Vagina (tissue), 2 donors: ENCODE results near the gene ZNF787. TPM values are rescaled to one million over a fixed set of nuclear protein-coding genes. Genes with fewer than 3 reads are reported as not detected.

Source experiments
- DNase-seq, 2 donors: peaks; one replicate each; pipeline ENCODE4 v3.0.0-alpha.2; 2017; ENCODE audit errors: extremely low spot score in 2 of 2
- H3K27ac ChIP-seq: fragments of 200-600 bp; sonication (generic); one replicate; pipeline ENCODE4 v1.5.1; 2019
- H3K27me3 ChIP-seq: fragments of 200-600 bp; sonication (generic); one replicate; pipeline ENCODE4 v1.5.1; 2019
- H3K36me3 ChIP-seq, 2 donors: fragments of 200-600 bp; sonication (generic); one replicate each; pipeline ENCODE4 v1.5.1; 2017 to 2019
- H3K4me1 ChIP-seq: fragments of 200-600 bp; sonication (generic); one replicate; pipeline ENCODE4 v1.5.1; 2019
- H3K4me3 ChIP-seq, 2 donors: fragments of 200-600 bp; sonication (generic); 1 replicate in 1 of 2; 2 replicates in 1 of 2; pipeline ENCODE4 v1.5.1; 2016 to 2019
- H3K9me3 ChIP-seq: fragments of 200-600 bp; sonication (generic); one replicate; pipeline ENCODE4 v1.5.1; 2019
- CTCF ChIP-seq, 3 experiments: fragments of 450-650 bp in 2 of 3; fragments of 200-600 bp in 1 of 3; sonication (generic) in 1 of 3; IDR thresholded peaks; one replicate each; pipeline ENCODE4 v1.5.1; 2017 to 2019; ENCODE audit warnings: antibody characterized with exemption in 3 of 3, mild to moderate bottlenecking in 2 of 3, moderate library complexity in 2 of 3
- POLR2A ChIP-seq, 2 donors: fragments of 450-650 bp; IDR thresholded peaks; one replicate each; pipeline ENCODE4 v1.6.1; 2017; ENCODE audit warnings: antibody characterized with exemption in 2 of 2, mild to moderate bottlenecking in 2 of 2, moderate library complexity in 2 of 2
- POLR2AphosphoS5 ChIP-seq, 2 donors: sonication (generic); formaldehyde crosslinking; IDR thresholded peaks; one replicate each; pipeline ENCODE4 v1.9.0; 2017; ENCODE audit warnings: antibody characterized with exemption in 2 of 2, mild to moderate bottlenecking in 2 of 2, low read depth in 1 of 2; ENCODE audit not compliant: insufficient read depth in 1 of 2
- intact Hi-C: fragments of 100-400 bp; cut with DNase I; formaldehyde crosslinking; loops from one replicate; pipeline ENCODE4 v1.15.1; 2023
- total RNA-seq: library from RNA; depleted of rRNA; stranded (reverse); fragments of >200 nt; gene quantifications from one replicate; pipeline ENCODE4 v1.2.3, GENCODE V29; 2016

The ZNF787 gene
- total RNA-seq, 1 donor from 2014 or later, result 13.5 TPM

GRCh38 chr19:56087647-56088496 lies 33.2 kb downstream of the ZNF787 start:
- H3K9me3 ChIP-seq, result no peaks in the 10 kb centered on the region
- intact Hi-C loops, result no loop called here
- H3K4me3 ChIP-seq, result no peak overlapping the region
- peaks cover 0 to 10% of the 10 kb centered on the region in 2 donors for H3K36me3 ChIP-seq
- no peaks in the 10 kb centered on the region for H3K27me3 ChIP-seq
- no peak for DNase-seq
- no peak overlapping the region for H3K27ac ChIP-seq
- TF ChIP-seq POLR2AphosphoS5 (IDR thresholded peaks at IDR 0.05; ENCODE audit: insufficient read depth in 1 of 2, low read depth in 1 of 2) (no peak), CTCF (IDR thresholded peaks at IDR 0.05) (no peak), POLR2A (IDR thresholded peaks at IDR 0.05) (no peak)
- H3K4me1 ChIP-seq, result peaks cover 12% of the 10 kb centered on the region

GRCh38 chr19:56086671-56087430 lies 34.2 kb downstream of the ZNF787 start:
- Histone ChIP-seq H3K4me3 (no peak overlapping the region), H3K4me1 (peaks cover 12% of the 10 kb centered on the region), H3K9me3 (no peaks in the 10 kb centered on the region), H3K36me3 (peaks cover 0 to 10% of the 10 kb centered on the region in 2 donors), H3K27me3 (no peaks in the 10 kb centered on the region), H3K27ac (no peak overlapping the region)
- TF ChIP-seq POLR2AphosphoS5 (IDR thresholded peaks at IDR 0.05; ENCODE audit: insufficient read depth in 1 of 2, low read depth in 1 of 2) (no peak), POLR2A (IDR thresholded peaks at IDR 0.05) (no peak), CTCF (IDR thresholded peaks at IDR 0.05) (no peak)
- DNase-seq, result no peak
- intact Hi-C loops, result no loop called here

GRCh38 chr19:56085571-56086275 lies 35.4 kb downstream of the ZNF787 start:
- H3K27ac ChIP-seq, result no peak overlapping the region
- no peaks in the 10 kb centered on the region for H3K27me3 ChIP-seq
- intact Hi-C loops, result no loop called here
- no peaks in the 10 kb centered on the region for H3K9me3 ChIP-seq
- peaks cover 10% of the 10 kb centered on the region for H3K4me1 ChIP-seq
- peaks cover 0 to 9% of the 10 kb centered on the region in 2 donors for H3K36me3 ChIP-seq
- no peak for DNase-seq
- TF ChIP-seq POLR2AphosphoS5 (IDR thresholded peaks at IDR 0.05; ENCODE audit: insufficient read depth in 1 of 2, low read depth in 1 of 2), result no peak
- no peak for TF ChIP-seq CTCF (IDR thresholded peaks at IDR 0.05)
- TF ChIP-seq POLR2A (IDR thresholded peaks at IDR 0.05), result no peak
- no peak overlapping the region for H3K4me3 ChIP-seq

GRCh38 chr19:56084835-56085536 lies 36.1 kb downstream of the ZNF787 start:
- intact Hi-C loops, result no loop called here
- H3K4me1 ChIP-seq, result peaks cover 10% of the 10 kb centered on the region
- no peak overlapping the region for H3K4me3 ChIP-seq
- no peak for DNase-seq
- H3K9me3 ChIP-seq, result no peaks in the 10 kb centered on the region
- H3K27ac ChIP-seq, result no peak overlapping the region
- H3K36me3 ChIP-seq, result peaks cover 0 to 5% of the 10 kb centered on the region in 2 donors
- TF ChIP-seq POLR2AphosphoS5 (IDR thresholded peaks at IDR 0.05; ENCODE audit: insufficient read depth in 1 of 2, low read depth in 1 of 2) (no peak), POLR2A (IDR thresholded peaks at IDR 0.05) (no peak), CTCF (IDR thresholded peaks at IDR 0.05) (no peak)
- H3K27me3 ChIP-seq, result no peaks in the 10 kb centered on the region
